Measurements from ENCODE around the gene TBL1X.
"Not testable (repeated sequence)": the region's sequence is repeated elsewhere in the genome, so short reads cannot be mapped to it uniquely, and the experiment has no call there.

Gene TBL1X

GRCh38 chrX:9442056-9442455 lies 22.8 kb upstream of the TBL1X start:
- H3K4me3 ChIP-seq (ENCODE audit: low read depth, low read length), result no peak overlapping the region
- no peak for TF ChIP-seq CTCF (IDR thresholded peaks at IDR 0.05; ENCODE audit: low read depth, low read length)

GRCh38 chrX:9443327-9443726 lies 21.5 kb upstream of the TBL1X start:
- TF ChIP-seq CTCF (IDR thresholded peaks at IDR 0.05; ENCODE audit: low read depth, low read length), result no peak
- no peak overlapping the region for H3K4me3 ChIP-seq (ENCODE audit: low read depth, low read length)

- H3K4me3 ChIP-seq (ENCODE audit: low read depth, low read length), result no peak overlapping the region
- no peak for TF ChIP-seq CTCF (IDR thresholded peaks at IDR 0.05; ENCODE audit: low read depth, low read length)
Observed at GRCh38 chrX:9447906-9448305, 17.0 kb upstream of the TBL1X start.

- TF ChIP-seq CTCF (IDR thresholded peaks at IDR 0.05; ENCODE audit: low read depth, low read length), result no peak
- no peak overlapping the region for H3K4me3 ChIP-seq (ENCODE audit: low read depth, low read length)
Observed at GRCh38 chrX:9456250-9457074, 8.4 kb upstream of the TBL1X start.

GRCh38 chrX:9458034-9458433 lies 6.8 kb upstream of the TBL1X start:
- not testable (repeated sequence) for H3K4me3 ChIP-seq (ENCODE audit: low read depth, low read length)

- TF ChIP-seq CTCF (IDR thresholded peaks at IDR 0.05; ENCODE audit: low read depth, low read length), result no peak
- H3K4me3 ChIP-seq (ENCODE audit: low read depth, low read length), result no peak overlapping the region
Observed at GRCh38 chrX:9458516-9459078, 6.3 kb upstream of the TBL1X start.

- no peak for TF ChIP-seq CTCF (IDR thresholded peaks at IDR 0.05; ENCODE audit: low read depth, low read length)
Observed at GRCh38 chrX:9459186-9459748, 5.6 kb upstream of the TBL1X start.

More at GRCh38 chrX:9459186-9459748, 5.6 kb upstream of the TBL1X start:
- no peak overlapping the region for H3K4me3 ChIP-seq (ENCODE audit: low read depth, low read length)

Data from WI38 (cell line).